GM12878 (cell line): Measurements from ENCODE around the gene REN. TPM values are rescaled to one million over a fixed set of nuclear protein-coding genes. Genes with fewer than 3 reads are reported as not detected.

ENCODE experiments used
- ATAC-seq: fragments of 200-7000 bp; cut with Tn5 transposase; 3 replicates; pipeline ENCODE4 v1.9.1; 2020; ENCODE audit warnings: mild to moderate bottlenecking, moderate library complexity
- BruUV-seq: library from RNA; stranded (reverse); fragments of 400-500 nt; replicated peaks from 2 replicates; lab custom pipeline; 2021; lab: Mats Ljungman, UMichigan
- CTCF ChIA-PET: fragments of 300-600 bp; sonication (Branson Sonifier 250); formaldehyde crosslinking; extraction: SDS; loops from one replicate; lab custom pipeline; 2021; ENCODE audit warnings: inconsistent platforms; lab: Yijun Ruan, JAX
- POLR2A ChIA-PET: fragments of 350-600 bp; formaldehyde crosslinking; extraction: SDS; loops from one replicate; lab custom pipeline; 2021; ENCODE audit warnings: inconsistent platforms; lab: Charles Lee
- RAD21 ChIA-PET: fragments of 300-600 bp; sonication (Branson Sonifier 250); formaldehyde crosslinking; loops from one replicate; lab custom pipeline; 2023; ENCODE audit warnings: antibody characterized with exemption; ENCODE audit not compliant: unreplicated experiment; lab: Charles Lee
- SMC1A ChIA-PET: fragments of 300-600 bp; sonication (Branson Sonifier 250); formaldehyde crosslinking; loops from one replicate; lab custom pipeline; 2023; ENCODE audit not compliant: unreplicated experiment, uncharacterized antibody; lab: Charles Lee
- DNase-seq: peaks from one replicate; pipeline ENCODE4 v3.0.0-alpha.2; 2011; ENCODE audit warnings: low read depth, low spot score
- FAIRE-seq: peaks from 3 replicates; lab custom pipeline; 2011; peaks lifted over from hg19 to GRCh38; lab: Jason Lieb, UNC
- H2AFZ ChIP-seq: 2 replicates; pipeline ENCODE4 v1.6.0; 2011; ENCODE audit warnings: low read depth, low read length, control low read depth; ENCODE audit not compliant: control insufficient read depth
- H3K27ac ChIP-seq: 2 replicates; pipeline ENCODE4 v1.5.1; 2011; ENCODE audit warnings: control low read depth; ENCODE audit not compliant: control insufficient read depth, insufficient read depth
- H3K27me3 ChIP-seq, 2 experiments: replicated peaks in 1 of 2; 2 replicates each; pipeline versions ENCODE4 v1.6.0 to v1.6.1; 2011; ENCODE audit warnings: low read length in 1 of 2; ENCODE audit not compliant: control insufficient read depth in 2 of 2, insufficient read depth in 2 of 2
- H3K36me3 ChIP-seq, 2 experiments: 2 replicates each; pipeline ENCODE4 v1.5.1; 2011; ENCODE audit warnings: low read length in 1 of 2; ENCODE audit not compliant: control insufficient read depth in 2 of 2, insufficient read depth in 2 of 2
- H3K4me1 ChIP-seq: 2 replicates; pipeline ENCODE4 v1.6.1; 2011; ENCODE audit warnings: mild to moderate bottlenecking, low read length, moderate library complexity, mixed read lengths; ENCODE audit not compliant: control insufficient read depth, insufficient read depth
- H3K4me2 ChIP-seq: 2 replicates; pipeline ENCODE4 v1.6.0; 2011; ENCODE audit warnings: control low read depth; ENCODE audit not compliant: control insufficient read depth, insufficient read depth
- H3K4me3 ChIP-seq: fragments of 200-600 bp; sonication (generic); 2 replicates; pipeline ENCODE4 v1.5.1; 2016
- H3K79me2 ChIP-seq: 2 replicates; pipeline ENCODE4 v1.6.0; 2011; ENCODE audit warnings: low read length; ENCODE audit not compliant: control insufficient read depth, insufficient read depth
- H3K9ac ChIP-seq: 2 replicates; pipeline ENCODE4 v1.8.0; 2011; ENCODE audit warnings: low read length, control low read depth, mixed read lengths; ENCODE audit not compliant: control insufficient read depth, insufficient read depth
- H3K9me3 ChIP-seq: replicated peaks from 3 replicates; pipeline ENCODE4 v1.5.1; 2011; ENCODE audit warnings: mild to moderate bottlenecking, low read length; ENCODE audit not compliant: control insufficient read depth, insufficient read depth
- H4K20me1 ChIP-seq: 2 replicates; pipeline ENCODE4 v1.6.0; 2011; ENCODE audit not compliant: control insufficient read depth, insufficient read depth
- EP300 ChIP-seq, 2 experiments: fragments of 150-350 bp in 1 of 2; IDR thresholded peaks; 2 replicates each; pipeline ENCODE4 v1.6.1; 2011 to 2012; ENCODE audit warnings: low read depth in 2 of 2, low read length in 2 of 2, borderline replicate concordance in 1 of 2, improper control_type of control experiment in 1 of 2, inconsistent platforms in 1 of 2; ENCODE audit not compliant: control insufficient read depth in 1 of 2
- LARP7 ChIP-seq: fragments of 450-650 bp; IDR thresholded peaks from 2 replicates; pipeline ENCODE4 v1.6.1; 2017; ENCODE audit warnings: mild to moderate bottlenecking
- MYB ChIP-seq: fragments of 150-350 bp; IDR thresholded peaks from 2 replicates; pipeline ENCODE4 v1.6.1; 2014; ENCODE audit warnings: mild to moderate bottlenecking, low read depth, low read length, borderline replicate concordance
- MYC ChIP-seq: IDR thresholded peaks from 2 replicates; pipeline ENCODE4 v1.6.1; 2011; ENCODE audit warnings: mild to moderate bottlenecking, low read length, moderate library complexity, inconsistent platforms; ENCODE audit not compliant: insufficient read depth, insufficient replicate concordance, insufficient read length, severe bottlenecking
- NBN ChIP-seq: fragments of 450-650 bp; IDR thresholded peaks from 2 replicates; pipeline ENCODE4 v1.6.1; 2016
- NFIC ChIP-seq: IDR thresholded peaks from 2 replicates; pipeline ENCODE4 v1.6.1; 2012; ENCODE audit warnings: low read depth, mild to moderate bottlenecking, inconsistent platforms, low read length, moderate library complexity
- NR2C1 ChIP-seq: fragments of 450-650 bp; IDR thresholded peaks from 2 replicates; pipeline ENCODE4 v1.6.1; 2017; ENCODE audit warnings: antibody characterized with exemption, mild to moderate bottlenecking, moderate library complexity
- PAX8 ChIP-seq: fragments of 450-650 bp; IDR thresholded peaks from 2 replicates; pipeline ENCODE4 v1.6.1; 2017; ENCODE audit warnings: mild to moderate bottlenecking, moderate library complexity
- POU2F2 ChIP-seq: IDR thresholded peaks from 3 replicates; pipeline ENCODE4 v1.6.1; 2011; ENCODE audit warnings: low read depth, mild to moderate bottlenecking, low read length, borderline replicate concordance
- RCOR1 ChIP-seq: conservative IDR thresholded peaks from 2 replicates; pipeline ENCODE4 v1.6.1; 2012; ENCODE audit warnings: low read depth, low read length, improper control_type of control experiment
- RFX5 ChIP-seq: IDR thresholded peaks from 2 replicates; pipeline ENCODE4 v1.6.1; 2011; ENCODE audit warnings: low read depth, low read length, improper control_type of control experiment
- SREBF2 ChIP-seq: IDR thresholded peaks from 2 replicates; pipeline ENCODE4 v1.6.1; 2012; ENCODE audit warnings: mild to moderate bottlenecking, low read length
- SRF ChIP-seq, 2 experiments: IDR thresholded peaks; 2 replicates each; pipeline ENCODE4 v1.6.1; 2011; ENCODE audit warnings: low read depth in 2 of 2, low read length in 2 of 2, mild to moderate bottlenecking in 1 of 2, moderate library complexity in 1 of 2
- TCF12 ChIP-seq: IDR thresholded peaks from 2 replicates; pipeline ENCODE4 v1.6.1; 2011; ENCODE audit warnings: low read depth, mild to moderate bottlenecking, low read length
- WGBS: methylation state at CpG from one replicate; pipeline ENCODE4 v1.1.6; 2016; ENCODE audit warnings: low lambda C conversion rate; ENCODE audit not compliant: insufficient replicate concordance, insufficient coverage; ENCODE audit errors: missing lambda C conversion rate; 5-methylcytosine and 5-hydroxymethylcytosine counted together
- in situ Hi-C: fragments of 300-500 bp; cut with MboI; formaldehyde crosslinking; loops from 9 replicates; pipeline ENCODE4 v1.14.3; 2018; ENCODE audit warnings: mixed read lengths
- intact Hi-C: fragments of 100-400 bp; cut with micrococcal nuclease; formaldehyde crosslinking; loops from one replicate; pipeline ENCODE4 v1.14.2; 2022; ENCODE audit not compliant: unreplicated experiment
- polyA plus RNA-seq, 11 experiments: library from polyadenylated mRNA; depleted of rRNA in 4 of 11; unstranded in 6 of 11; stranded (reverse) in 5 of 11; fragments of >200 nt; fragmentation: Nextera tagmentation in 4 of 11; fragmentation: Illumina TruSeq in 1 of 11; extraction: Ambion mirVana in 4 of 11; extraction: Trizol in 1 of 11; gene quantifications; 1 replicate in 1 of 11; 2 replicates in 10 of 11; pipeline versions ENCODE4 v1.2.1 to v1.2.3, GENCODE V29; 2011 to 2016; ENCODE audit warnings: inconsistent platforms in 2 of 11, missing spikeins in 2 of 11, low read depth in 1 of 11
- total RNA-seq, 4 experiments: library from RNA; depleted of rRNA in 3 of 4; stranded (reverse); fragments of >200 nt in 3 of 4; fragmentation: Illumina TruSeq in 1 of 4; extraction: Trizol in 1 of 4; gene quantifications; 2 replicates each; pipeline versions ENCODE4 v1.2.1 to v1.2.3, GENCODE V29; 2013 to 2021
- TF ChIP-seq, protein P1 (sequence below): fragments of 450-650 bp; IDR thresholded peaks from 2 replicates; pipeline ENCODE4 v1.6.1; 2016; ENCODE audit warnings: mild to moderate bottlenecking
- TF ChIP-seq, protein P2 (sequence below): IDR thresholded peaks from 2 replicates; pipeline ENCODE4 v1.6.1; 2012; ENCODE audit warnings: low read depth, low read length, improper control_type of control experiment
- TF ChIP-seq, protein P3 (sequence below): fragments of 450-650 bp; formaldehyde crosslinking; IDR thresholded peaks from 2 replicates; pipeline ENCODE4 v1.4.0; 2022; ENCODE audit warnings: mild to moderate bottlenecking, moderate library complexity

REN gene
- total and polyA plus RNA-seq, 10 of the 15 experiments (the other 5 are each of a cell fraction or from before 2014, with no cell fraction given) = not detected

DNA sequence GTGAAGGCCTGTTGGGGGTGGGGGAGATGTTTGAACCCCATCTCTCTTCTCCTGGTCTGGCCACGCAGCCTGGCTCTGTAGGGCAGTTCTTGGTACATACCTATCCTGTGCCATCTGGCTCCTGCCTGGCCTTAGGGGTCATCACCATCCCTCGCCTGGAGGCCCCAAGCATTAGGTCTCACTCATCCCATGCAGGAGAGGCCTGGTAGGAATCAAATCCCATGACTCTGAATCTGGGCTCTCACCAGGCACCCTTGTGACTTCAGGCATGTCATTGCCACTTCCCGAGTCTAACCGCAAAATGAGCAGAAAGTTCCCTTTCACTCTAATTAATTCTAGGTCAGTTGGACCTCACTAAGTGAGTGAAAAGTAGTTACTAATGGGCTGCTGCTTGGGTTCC is 51.5 kb downstream of the REN start:
- peaks cover 0 to 1% of the 10 kb centered on the region in 2 experiments; a peak in 1 of 4 replicates for H3K27me3 ChIP-seq
- H3K36me3 ChIP-seq = no peaks in the 10 kb centered on the region
- H3K79me2 ChIP-seq = no peaks in the 10 kb centered on the region
- no peak overlapping the region for H2AFZ ChIP-seq
- ATAC-seq (no peak), DNase-seq (no peak), FAIRE-seq (no peak)
- intact Hi-C loops = no loop called here
- ChIA-PET POLR2A (no interaction called here), RAD21 (interaction anchor here (1.3 kb wide), 1 partner anchor 14 kb away, joined by 3 read pairs; no protein-coding TSS in a partner anchor), SMC1A (no interaction called here), CTCF (interaction anchor here (2.7 kb wide), 1 partner anchor 14 kb away, joined by 10 read pairs; no protein-coding TSS in a partner anchor)
- H4K20me1 ChIP-seq = no peaks in the 10 kb centered on the region
- no peaks in the 10 kb centered on the region for H3K9me3 ChIP-seq
- BruUV-seq = no TSS peak
- H3K4me2 ChIP-seq = no peak overlapping the region
- no peak overlapping the region for H3K9ac ChIP-seq
- no peaks in the 10 kb centered on the region for H3K4me1 ChIP-seq
- H3K27ac ChIP-seq = no peak overlapping the region
- WGBS = 16% methylated on average over 4 of the region's 4 CpGs
- in situ Hi-C loops = no loop called here
- H3K4me3 ChIP-seq = no peak overlapping the region
- no peak for TF ChIP-seq NR2C1
- no peak for TF ChIP-seq NBN
- TF ChIP-seq RFX5 = no peak
- TF ChIP-seq, protein P1, sequence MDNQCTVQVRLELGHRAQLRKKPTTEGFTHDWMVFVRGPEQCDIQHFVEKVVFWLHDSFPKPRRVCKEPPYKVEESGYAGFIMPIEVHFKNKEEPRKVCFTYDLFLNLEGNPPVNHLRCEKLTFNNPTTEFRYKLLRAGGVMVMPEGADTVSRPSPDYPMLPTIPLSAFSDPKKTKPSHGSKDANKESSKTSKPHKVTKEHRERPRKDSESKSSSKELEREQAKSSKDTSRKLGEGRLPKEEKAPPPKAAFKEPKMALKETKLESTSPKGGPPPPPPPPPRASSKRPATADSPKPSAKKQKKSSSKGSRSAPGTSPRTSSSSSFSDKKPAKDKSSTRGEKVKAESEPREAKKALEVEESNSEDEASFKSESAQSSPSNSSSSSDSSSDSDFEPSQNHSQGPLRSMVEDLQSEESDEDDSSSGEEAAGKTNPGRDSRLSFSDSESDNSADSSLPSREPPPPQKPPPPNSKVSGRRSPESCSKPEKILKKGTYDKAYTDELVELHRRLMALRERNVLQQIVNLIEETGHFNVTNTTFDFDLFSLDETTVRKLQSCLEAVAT = no peak
- TF ChIP-seq MYC = no peak
- no peak for TF ChIP-seq TCF12
- TF ChIP-seq, protein P2, sequence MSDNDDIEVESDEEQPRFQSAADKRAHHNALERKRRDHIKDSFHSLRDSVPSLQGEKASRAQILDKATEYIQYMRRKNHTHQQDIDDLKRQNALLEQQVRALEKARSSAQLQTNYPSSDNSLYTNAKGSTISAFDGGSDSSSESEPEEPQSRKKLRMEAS = no peak
- TF ChIP-seq PAX8 = no peak
- TF ChIP-seq SREBF2 = no peak
- TF ChIP-seq MYB = no peak
- TF ChIP-seq RCOR1 = no peak
- TF ChIP-seq POU2F2 = no peak
- TF ChIP-seq EP300 (IDR thresholded peaks at IDR 0.05; ENCODE audit: borderline replicate concordance in 1 of 2, control insufficient read depth in 1 of 2, low read depth in 2 of 2, low read length in 2 of 2) = no peak
- no peak for TF ChIP-seq SRF (IDR thresholded peaks at IDR 0.05; ENCODE audit: low read depth in 2 of 2, low read length in 2 of 2)
- TF ChIP-seq, protein P3, sequence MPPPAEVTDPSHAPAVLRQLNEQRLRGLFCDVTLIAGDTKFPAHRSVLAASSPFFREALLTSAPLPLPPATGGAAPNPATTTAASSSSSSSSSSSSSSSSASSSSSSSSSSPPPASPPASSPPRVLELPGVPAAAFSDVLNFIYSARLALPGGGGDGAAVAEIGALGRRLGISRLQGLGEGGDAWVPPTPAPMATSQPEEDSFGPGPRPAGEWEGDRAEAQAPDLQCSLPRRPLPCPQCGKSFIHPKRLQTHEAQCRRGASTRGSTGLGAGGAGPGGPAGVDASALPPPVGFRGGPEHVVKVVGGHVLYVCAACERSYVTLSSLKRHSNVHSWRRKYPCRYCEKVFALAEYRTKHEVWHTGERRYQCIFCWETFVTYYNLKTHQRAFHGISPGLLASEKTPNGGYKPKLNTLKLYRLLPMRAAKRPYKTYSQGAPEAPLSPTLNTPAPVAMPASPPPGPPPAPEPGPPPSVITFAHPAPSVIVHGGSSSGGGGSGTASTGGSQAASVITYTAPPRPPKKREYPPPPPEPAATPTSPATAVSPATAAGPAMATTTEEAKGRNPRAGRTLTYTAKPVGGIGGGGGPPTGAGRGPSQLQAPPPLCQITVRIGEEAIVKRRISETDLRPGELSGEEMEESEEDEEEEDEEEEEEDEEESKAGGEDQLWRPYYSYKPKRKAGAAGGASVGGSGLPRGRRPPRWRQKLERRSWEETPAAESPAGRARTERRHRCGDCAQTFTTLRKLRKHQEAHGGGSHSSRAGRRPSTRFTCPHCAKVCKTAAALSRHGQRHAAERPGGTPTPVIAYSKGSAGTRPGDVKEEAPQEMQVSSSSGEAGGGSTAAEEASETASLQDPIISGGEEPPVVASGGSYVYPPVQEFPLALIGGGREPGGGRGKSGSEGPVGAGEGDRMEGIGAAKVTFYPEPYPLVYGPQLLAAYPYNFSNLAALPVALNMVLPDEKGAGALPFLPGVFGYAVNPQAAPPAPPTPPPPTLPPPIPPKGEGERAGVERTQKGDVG (CRISPR knock-in tag) = no peak
- TF ChIP-seq NFIC = no peak
- no peak for TF ChIP-seq LARP7
